ENCODE data around the gene SDK1. TPM values are rescaled to one million over a fixed set of nuclear protein-coding genes. Genes with fewer than 3 reads are reported as not detected.

Gene SDK1
- total RNA-seq, 2 donors from 2014 or later: 4.8 to 13.2 TPM

GRCh38 chr7:3271298-3271697 lies 29.8 kb upstream of the SDK1 start:
- no peaks in the 10 kb centered on the region for H3K36me3 ChIP-seq
- DNase-seq (ENCODE audit: low spot score): no peak
- TF ChIP-seq, protein P1, sequence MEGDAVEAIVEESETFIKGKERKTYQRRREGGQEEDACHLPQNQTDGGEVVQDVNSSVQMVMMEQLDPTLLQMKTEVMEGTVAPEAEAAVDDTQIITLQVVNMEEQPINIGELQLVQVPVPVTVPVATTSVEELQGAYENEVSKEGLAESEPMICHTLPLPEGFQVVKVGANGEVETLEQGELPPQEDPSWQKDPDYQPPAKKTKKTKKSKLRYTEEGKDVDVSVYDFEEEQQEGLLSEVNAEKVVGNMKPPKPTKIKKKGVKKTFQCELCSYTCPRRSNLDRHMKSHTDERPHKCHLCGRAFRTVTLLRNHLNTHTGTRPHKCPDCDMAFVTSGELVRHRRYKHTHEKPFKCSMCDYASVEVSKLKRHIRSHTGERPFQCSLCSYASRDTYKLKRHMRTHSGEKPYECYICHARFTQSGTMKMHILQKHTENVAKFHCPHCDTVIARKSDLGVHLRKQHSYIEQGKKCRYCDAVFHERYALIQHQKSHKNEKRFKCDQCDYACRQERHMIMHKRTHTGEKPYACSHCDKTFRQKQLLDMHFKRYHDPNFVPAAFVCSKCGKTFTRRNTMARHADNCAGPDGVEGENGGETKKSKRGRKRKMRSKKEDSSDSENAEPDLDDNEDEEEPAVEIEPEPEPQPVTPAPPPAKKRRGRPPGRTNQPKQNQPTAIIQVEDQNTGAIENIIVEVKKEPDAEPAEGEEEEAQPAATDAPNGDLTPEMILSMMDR (IDR thresholded peaks at IDR 0.05): no peak
- TF ChIP-seq POLR2AphosphoS5 (IDR thresholded peaks at IDR 0.05) (no peak), POLR2A (IDR thresholded peaks at IDR 0.05) (no peak)
- WGBS: 86% methylated on average over 2 of the region's 2 CpGs
- H3K9me3 ChIP-seq: no peaks in the 10 kb centered on the region
- no peak overlapping the region for H3K4me3 ChIP-seq
- intact Hi-C loops (cut with DNase I): no loop called here
- no peak overlapping the region for H3K27ac ChIP-seq
- no peaks in the 10 kb centered on the region for H3K27me3 ChIP-seq (replicated peaks; ENCODE audit: insufficient read depth)
- H3K4me1 ChIP-seq (replicated peaks): no peaks in the 10 kb centered on the region

- H3K27me3 ChIP-seq (replicated peaks; ENCODE audit: insufficient read depth): no peaks in the 10 kb centered on the region
- no peaks in the 10 kb centered on the region for H3K36me3 ChIP-seq
- H3K4me3 ChIP-seq: no peak overlapping the region
- WGBS: 67% methylated on average over 2 of the region's 2 CpGs
- H3K9me3 ChIP-seq: no peaks in the 10 kb centered on the region
- TF ChIP-seq POLR2AphosphoS5 (IDR thresholded peaks at IDR 0.05) (no peak), POLR2A (IDR thresholded peaks at IDR 0.05) (no peak)
- TF ChIP-seq, protein P1 (IDR thresholded peaks at IDR 0.05): no peak
- intact Hi-C loops (cut with DNase I): no loop called here
- no peak overlapping the region for H3K27ac ChIP-seq
- H3K4me1 ChIP-seq (replicated peaks): no peaks in the 10 kb centered on the region
- DNase-seq (ENCODE audit: low spot score): no peak
These were observed 28.3 kb upstream of the SDK1 start for GRCh38 chr7:3272691-3273141.

DNA sequence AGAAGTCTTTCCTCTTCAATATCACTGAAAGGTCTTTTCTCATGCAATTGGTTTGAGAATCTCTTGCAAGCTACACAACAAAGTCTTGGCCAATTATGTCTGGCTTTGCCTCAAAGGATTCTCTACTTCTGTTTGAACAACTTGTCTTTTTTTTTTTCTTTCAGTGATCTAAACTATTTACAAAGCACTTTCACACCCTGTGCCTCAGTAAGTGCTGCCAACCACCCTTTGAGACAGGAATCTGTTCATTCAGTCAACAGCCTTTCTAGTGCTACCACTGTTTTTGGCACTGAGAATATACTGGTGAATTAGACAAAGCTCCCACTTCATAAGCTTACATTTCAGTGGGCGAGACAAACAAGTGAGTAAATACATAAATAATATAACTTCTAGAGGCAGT lies 26.9 kb upstream of the SDK1 start:
- 53% methylated on average over 1 of the region's 1 CpG for WGBS
- H3K9me3 ChIP-seq: no peaks in the 10 kb centered on the region
- intact Hi-C loops (cut with DNase I): no loop called here

GRCh38 chr7:3277604-3278572 lies 23.2 kb upstream of the SDK1 start:
- Histone ChIP-seq H3K27ac (no peak overlapping the region), H3K27me3 (replicated peaks; ENCODE audit: insufficient read depth) (no peaks in the 10 kb centered on the region), H3K4me3 (no peak overlapping the region), H3K36me3 (no peaks in the 10 kb centered on the region), H3K4me1 (replicated peaks) (no peaks in the 10 kb centered on the region), H3K9me3 (no peaks in the 10 kb centered on the region)
- WGBS: 79% methylated on average over 4 of the region's 4 CpGs
- no peak for DNase-seq (ENCODE audit: low spot score)
- intact Hi-C loops (cut with DNase I): no loop called here
- no peak for TF ChIP-seq POLR2AphosphoS5 (IDR thresholded peaks at IDR 0.05)
- TF ChIP-seq, protein P1 (IDR thresholded peaks at IDR 0.05): no peak
- no peak for TF ChIP-seq POLR2A (IDR thresholded peaks at IDR 0.05)

More for the DNA sequence above, 26.9 kb upstream of the SDK1 start:
- Histone ChIP-seq H3K36me3 (no peaks in the 10 kb centered on the region), H3K4me1 (replicated peaks) (no peaks in the 10 kb centered on the region), H3K27ac (no peak overlapping the region), H3K27me3 (replicated peaks; ENCODE audit: insufficient read depth) (no peaks in the 10 kb centered on the region), H3K4me3 (no peak overlapping the region)
- peak; percentile 24 for TF ChIP-seq POLR2AphosphoS5 (IDR thresholded peaks at IDR 0.05)
- no peak for TF ChIP-seq POLR2A (IDR thresholded peaks at IDR 0.05)
- peak; percentile 16 for DNase-seq (ENCODE audit: low spot score)

DNA sequence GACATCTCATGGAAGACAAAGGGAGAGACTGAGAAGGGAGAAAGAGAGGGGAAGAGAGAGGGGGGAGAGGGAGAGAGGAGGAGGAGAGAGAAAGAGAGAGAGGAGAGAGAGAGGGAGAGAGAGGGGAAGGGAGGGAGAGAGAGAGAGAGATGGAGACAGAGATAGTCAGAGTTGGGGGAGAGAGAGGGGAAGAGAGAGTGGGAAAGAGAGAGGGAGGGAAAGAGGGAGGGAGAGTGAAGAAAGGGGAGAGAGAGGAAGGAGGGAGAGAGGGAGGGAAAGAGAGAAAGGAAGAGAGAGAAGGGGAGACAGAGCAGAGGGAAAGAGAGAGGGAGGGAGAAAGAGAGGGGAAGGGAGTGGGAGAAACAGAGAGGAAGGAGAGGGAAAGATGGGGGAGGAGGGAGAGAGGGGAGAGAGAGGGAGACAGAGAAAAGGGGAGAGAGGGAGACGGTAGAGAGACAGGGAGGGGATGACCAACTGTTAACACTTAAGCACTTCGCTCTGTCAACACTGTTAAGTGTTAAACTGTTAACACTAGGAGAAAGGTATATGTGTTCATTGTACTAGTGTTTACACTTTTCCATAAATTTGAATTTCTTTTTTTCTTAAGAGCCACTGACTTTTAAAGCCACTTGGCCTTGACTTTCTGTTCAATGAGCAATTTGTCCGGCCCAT lies 21.8 kb upstream of the SDK1 start:
- Histone ChIP-seq H3K27ac (no peak overlapping the region), H3K4me3 (no peak overlapping the region), H3K9me3 (no peaks in the 10 kb centered on the region), H3K36me3 (no peaks in the 10 kb centered on the region), H3K27me3 (replicated peaks; ENCODE audit: insufficient read depth) (no peaks in the 10 kb centered on the region), H3K4me1 (replicated peaks) (no peaks in the 10 kb centered on the region)
- intact Hi-C loops (cut with DNase I): no loop called here
- TF ChIP-seq POLR2A (IDR thresholded peaks at IDR 0.05) (no peak), POLR2AphosphoS5 (IDR thresholded peaks at IDR 0.05) (no peak)
- TF ChIP-seq, protein P1 (IDR thresholded peaks at IDR 0.05): no peak
- 85% methylated on average over 3 of the region's 3 CpGs for WGBS
- DNase-seq (ENCODE audit: low spot score): no peak
